ENCODE measurements around the gene NR2F2. TPM values are rescaled to one million over a fixed set of nuclear protein-coding genes. Genes with fewer than 3 reads are reported as not detected.

Gene NR2F2
- total RNA-seq, 6 donors from 2014 or later: 10.8 to 64.7 (median 30.1) TPM

DNA sequence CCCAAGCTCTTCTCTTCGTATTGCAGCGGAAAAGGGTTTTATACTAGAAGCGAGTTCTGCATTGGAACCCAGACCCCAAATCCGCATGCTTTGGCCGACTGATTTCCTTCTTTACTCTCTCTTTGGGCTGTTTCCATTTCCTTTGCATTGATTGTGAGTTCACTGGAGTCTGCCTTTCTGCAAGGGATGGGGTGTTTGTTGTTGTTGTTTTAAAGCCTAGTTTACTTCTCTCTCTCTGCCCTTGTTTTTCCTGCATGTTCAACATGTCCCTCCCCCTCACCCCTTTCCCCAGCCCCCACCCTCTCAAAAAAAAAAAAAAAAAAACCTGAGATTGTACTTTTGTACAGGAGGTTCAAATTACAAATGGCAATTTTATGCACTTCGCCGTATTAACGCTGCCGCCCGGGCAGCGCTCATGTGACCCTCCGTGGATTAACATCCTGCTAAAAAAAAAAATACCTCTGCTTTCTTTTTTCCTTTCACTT is 2.2 kb downstream of the NR2F2 start:
- WGBS, 2 donors: 4 to 10% methylated on average over 12 of the region's 12 CpGs
- no peaks in the 10 kb centered on the region for H3K9me3 ChIP-seq
- H3K4me1 ChIP-seq: peaks cover 4 to 29% (median 17%) of the 10 kb centered on the region in 4 donors
- H3K27ac ChIP-seq: peak overlapping the region; percentile 89 to 94 (median 94)
- peaks cover 0 to 25% (median 0%) of the 10 kb centered on the region in 4 donors for H3K36me3 ChIP-seq
- peaks cover 0 to 8% (median 2%) of the 10 kb centered on the region in 4 donors for H3K27me3 ChIP-seq
- peak overlapping the region; percentile 62 to 78 (median 66) for H3K4me3 ChIP-seq
- TF ChIP-seq POLR2A (IDR thresholded peaks at IDR 0.05): no peak
- DNase-seq (no peak), ATAC-seq (ENCODE audit: low FRiP score in 2 of 2) (no peak)

DNA sequence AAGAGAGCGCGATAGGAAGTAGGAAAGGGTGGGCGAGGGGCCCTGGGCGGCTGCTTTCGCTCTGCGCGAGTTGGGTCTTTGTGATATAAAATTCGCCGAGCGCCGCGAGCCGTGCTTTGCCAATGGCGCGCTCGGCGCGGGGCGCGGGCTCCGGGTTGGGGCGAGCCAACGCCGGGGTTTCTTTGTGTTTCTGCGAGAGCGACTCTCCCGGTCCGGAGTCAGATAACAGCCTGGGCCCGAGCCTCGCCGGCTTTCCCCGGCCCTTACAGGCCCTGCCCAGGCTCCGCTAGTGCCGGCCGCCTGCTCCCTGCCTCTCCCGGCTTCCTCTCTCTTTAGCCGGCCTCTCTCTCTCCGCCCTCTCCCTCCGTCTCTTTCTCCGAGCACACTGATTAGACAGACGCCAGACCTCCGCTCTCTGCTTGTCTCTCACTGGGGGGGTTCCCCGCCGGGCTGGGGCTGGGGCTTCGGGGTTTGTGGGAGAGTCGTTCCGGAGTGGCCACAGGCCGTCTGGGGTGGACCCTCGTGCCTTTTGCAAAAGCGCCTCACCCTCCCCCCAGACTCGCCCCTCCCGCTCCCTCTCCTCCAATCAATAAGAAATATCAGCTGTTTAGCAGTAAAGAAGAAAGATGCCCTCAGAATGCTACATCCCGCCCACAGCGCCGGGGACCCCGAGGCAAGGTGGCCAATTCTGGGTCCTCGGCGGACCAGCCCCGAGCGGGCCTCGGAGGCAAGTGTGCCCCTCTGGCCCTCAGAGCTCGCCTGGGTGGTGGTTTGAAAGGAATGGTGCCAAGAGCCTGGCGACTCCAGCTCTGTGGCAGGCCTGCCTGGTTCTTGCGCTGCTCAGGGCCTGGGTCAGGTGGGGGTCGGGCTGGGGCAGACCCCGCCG is 2.9 kb downstream of the NR2F2 start:
- peaks cover 4 to 36% (median 17%) of the 10 kb centered on the region in 4 donors for H3K4me1 ChIP-seq
- peaks cover 0 to 25% (median 0%) of the 10 kb centered on the region in 4 donors for H3K36me3 ChIP-seq
- ATAC-seq (ENCODE audit: low FRiP score in 2 of 2) (peak; percentile 22 to 34), DNase-seq (peak in 1 of 2 donors; percentile 89)
- H3K4me3 ChIP-seq: peak overlapping the region; percentile 62 to 78 (median 64)
- peaks cover 0 to 8% (median 2%) of the 10 kb centered on the region in 4 donors for H3K27me3 ChIP-seq
- H3K27ac ChIP-seq: peak overlapping the region; percentile 89 to 94 (median 94)
- H3K9me3 ChIP-seq: no peaks in the 10 kb centered on the region
- 5 to 8% methylated on average over 58 to 67 of the region's 67 CpGs for WGBS, 2 donors
- TF ChIP-seq POLR2A (IDR thresholded peaks at IDR 0.05) (peak in 1 of 4 donors; percentile 8), POLR2AphosphoS5 (IDR thresholded peaks at IDR 0.05) (no peak)

DNA sequence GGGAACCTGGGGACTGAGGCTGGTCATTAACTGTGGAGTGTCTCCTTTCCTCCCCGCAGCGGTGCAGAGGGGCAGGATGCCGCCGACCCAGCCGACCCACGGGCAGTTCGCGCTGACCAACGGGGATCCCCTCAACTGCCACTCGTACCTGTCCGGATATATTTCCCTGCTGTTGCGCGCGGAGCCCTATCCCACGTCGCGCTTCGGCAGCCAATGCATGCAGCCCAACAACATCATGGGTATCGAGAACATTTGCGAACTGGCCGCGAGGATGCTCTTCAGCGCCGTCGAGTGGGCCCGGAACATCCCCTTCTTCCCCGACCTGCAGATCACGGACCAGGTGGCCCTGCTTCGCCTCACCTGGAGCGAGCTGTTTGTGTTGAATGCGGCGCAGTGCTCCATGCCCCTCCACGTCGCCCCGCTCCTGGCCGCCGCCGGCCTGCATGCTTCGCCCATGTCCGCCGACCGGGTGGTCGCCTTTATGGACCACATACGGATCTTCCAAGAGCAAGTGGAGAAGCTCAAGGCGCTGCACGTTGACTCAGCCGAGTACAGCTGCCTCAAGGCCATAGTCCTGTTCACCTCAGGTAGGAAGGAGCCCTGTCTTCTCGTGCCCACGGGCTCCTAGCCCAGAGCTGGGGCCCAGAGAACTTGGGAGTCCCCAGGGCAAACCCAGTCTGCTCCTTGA is 3.7 kb downstream of the NR2F2 start:
- Histone ChIP-seq H3K36me3 (peaks cover 0 to 29% (median 0%) of the 10 kb centered on the region in 4 donors), H3K27me3 (peaks cover 0 to 8% (median 2%) of the 10 kb centered on the region in 4 donors), H3K4me3 (peak overlapping the region; percentile 62 to 78 (median 64)), H3K9me3 (no peaks in the 10 kb centered on the region), H3K27ac (peak overlapping the region; percentile 89 to 94 (median 94)), H3K4me1 (peaks cover 4 to 43% (median 17%) of the 10 kb centered on the region in 4 donors)
- peak in 1 of 2 donors; percentile 83 for DNase-seq
- TF ChIP-seq POLR2AphosphoS5 (IDR thresholded peaks at IDR 0.05) (peak in 1 of 2 donors; percentile 18), EP300 (IDR thresholded peaks at IDR 0.05) (no peak)
- TF ChIP-seq, protein P1, sequence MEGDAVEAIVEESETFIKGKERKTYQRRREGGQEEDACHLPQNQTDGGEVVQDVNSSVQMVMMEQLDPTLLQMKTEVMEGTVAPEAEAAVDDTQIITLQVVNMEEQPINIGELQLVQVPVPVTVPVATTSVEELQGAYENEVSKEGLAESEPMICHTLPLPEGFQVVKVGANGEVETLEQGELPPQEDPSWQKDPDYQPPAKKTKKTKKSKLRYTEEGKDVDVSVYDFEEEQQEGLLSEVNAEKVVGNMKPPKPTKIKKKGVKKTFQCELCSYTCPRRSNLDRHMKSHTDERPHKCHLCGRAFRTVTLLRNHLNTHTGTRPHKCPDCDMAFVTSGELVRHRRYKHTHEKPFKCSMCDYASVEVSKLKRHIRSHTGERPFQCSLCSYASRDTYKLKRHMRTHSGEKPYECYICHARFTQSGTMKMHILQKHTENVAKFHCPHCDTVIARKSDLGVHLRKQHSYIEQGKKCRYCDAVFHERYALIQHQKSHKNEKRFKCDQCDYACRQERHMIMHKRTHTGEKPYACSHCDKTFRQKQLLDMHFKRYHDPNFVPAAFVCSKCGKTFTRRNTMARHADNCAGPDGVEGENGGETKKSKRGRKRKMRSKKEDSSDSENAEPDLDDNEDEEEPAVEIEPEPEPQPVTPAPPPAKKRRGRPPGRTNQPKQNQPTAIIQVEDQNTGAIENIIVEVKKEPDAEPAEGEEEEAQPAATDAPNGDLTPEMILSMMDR (IDR thresholded peaks at IDR 0.05): no peak
- WGBS, 2 donors: 60% methylated on average over 47 of the region's 49 CpGs; no CpG with 5 or more reads in 1 of the 2 donors
- ATAC-seq (ENCODE audit: low FRiP score in 2 of 2): no peak

DNA sequence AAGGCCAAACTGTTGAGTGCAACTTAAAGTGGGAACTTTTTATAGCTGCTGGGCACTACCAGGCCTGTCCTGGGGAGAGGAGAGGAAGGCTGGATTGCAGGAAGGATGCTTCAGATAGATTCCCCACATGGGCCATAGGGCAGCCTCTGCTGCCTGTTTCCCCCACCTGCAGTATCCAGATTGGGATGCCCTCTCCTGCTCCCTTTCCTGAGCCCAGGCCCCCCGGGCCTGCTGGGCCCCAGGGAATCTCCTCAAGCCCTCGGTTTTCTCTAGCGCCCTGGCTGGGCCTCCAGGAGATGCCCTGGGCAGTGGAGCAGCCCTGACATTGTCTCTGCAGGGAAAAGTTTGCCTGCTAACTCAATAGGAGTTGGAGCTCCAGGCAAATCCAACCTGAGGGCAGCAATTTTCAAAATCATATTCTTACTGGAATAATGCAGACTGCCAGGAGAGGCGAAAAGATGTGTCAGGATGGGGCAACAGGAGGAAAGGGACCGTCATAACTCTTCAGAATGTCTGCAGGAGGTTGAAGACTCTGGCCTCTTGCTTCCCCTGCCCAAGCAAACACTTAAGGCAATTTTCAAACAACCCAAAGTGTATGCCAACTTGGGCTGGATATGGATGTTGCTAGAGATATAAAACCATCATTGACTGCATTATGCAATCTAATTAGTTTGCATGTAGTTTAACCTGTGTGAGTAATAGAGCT is 4.4 kb downstream of the NR2F2 start:
- Histone ChIP-seq H3K4me3 (peak overlapping the region; percentile 62 to 78 (median 64)), H3K27me3 (peaks cover 0 to 8% (median 1%) of the 10 kb centered on the region in 4 donors), H3K36me3 (peaks cover 0 to 30% (median 0%) of the 10 kb centered on the region in 4 donors), H3K9me3 (no peaks in the 10 kb centered on the region), H3K27ac (peak overlapping the region; percentile 89 to 94 (median 94)), H3K4me1 (peaks cover 0 to 47% (median 14%) of the 10 kb centered on the region in 4 donors)
- 33 to 37% methylated on average over 4 to 5 of the region's 5 CpGs for WGBS, 2 donors
- no peak for TF ChIP-seq POLR2AphosphoS5 (IDR thresholded peaks at IDR 0.05)
- no peak for DNase-seq
- ATAC-seq (ENCODE audit: low FRiP score in 2 of 2): no peak

DNA sequence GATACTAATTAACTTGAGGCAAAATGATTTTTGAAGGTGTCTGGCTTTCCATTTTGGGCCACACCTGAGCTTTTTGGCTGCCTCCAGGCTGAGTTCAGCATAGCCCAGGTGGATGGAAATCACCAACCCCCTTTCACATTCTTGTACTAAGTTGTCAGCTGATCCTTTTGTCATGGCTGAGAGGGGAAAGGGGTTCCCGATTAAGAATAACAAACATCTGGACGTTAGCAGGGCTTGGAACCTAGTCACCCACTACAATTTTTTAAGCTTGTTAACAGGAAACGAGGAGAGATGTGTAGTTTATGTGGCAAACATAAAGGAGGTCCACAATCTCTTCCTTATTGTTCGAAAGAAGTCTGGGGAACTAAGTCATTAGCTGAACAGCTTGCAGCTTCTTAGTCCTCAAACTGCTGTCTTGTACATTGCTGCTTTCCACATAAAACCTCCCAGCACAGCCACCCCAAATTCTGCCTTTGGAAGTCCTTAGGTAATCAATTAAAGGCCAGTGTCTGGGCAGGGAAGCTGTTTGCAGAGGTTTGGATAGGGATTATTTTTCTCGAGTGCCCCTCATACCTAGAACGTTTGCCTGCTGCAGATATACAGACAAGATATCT is 5.0 kb downstream of the NR2F2 start:
- TF ChIP-seq POLR2AphosphoS5 (IDR thresholded peaks at IDR 0.05) (no peak), POLR2A (IDR thresholded peaks at IDR 0.05) (no peak), EP300 (IDR thresholded peaks at IDR 0.05) (no peak)
- TF ChIP-seq, protein P1 (IDR thresholded peaks at IDR 0.05): no peak
- ATAC-seq (ENCODE audit: low FRiP score in 2 of 2): no peak
- DNase-seq: no peak
- Histone ChIP-seq H3K27me3 (peaks cover 0 to 8% (median 0%) of the 10 kb centered on the region in 4 donors), H3K9me3 (no peaks in the 10 kb centered on the region), H3K4me1 (peaks cover 0 to 47% (median 14%) of the 10 kb centered on the region in 4 donors), H3K36me3 (peaks cover 0 to 30% (median 0%) of the 10 kb centered on the region in 4 donors), H3K4me3 (peak overlapping the region; percentile 62 to 78 (median 64)), H3K27ac (peak overlapping the region; percentile 89 to 94 (median 94))
- 3 to 6% methylated on average over 6 of the region's 6 CpGs for WGBS, 2 donors
